Measurements from ENCODE around the gene TUBB2B.

The TUBB2B gene

DNA sequence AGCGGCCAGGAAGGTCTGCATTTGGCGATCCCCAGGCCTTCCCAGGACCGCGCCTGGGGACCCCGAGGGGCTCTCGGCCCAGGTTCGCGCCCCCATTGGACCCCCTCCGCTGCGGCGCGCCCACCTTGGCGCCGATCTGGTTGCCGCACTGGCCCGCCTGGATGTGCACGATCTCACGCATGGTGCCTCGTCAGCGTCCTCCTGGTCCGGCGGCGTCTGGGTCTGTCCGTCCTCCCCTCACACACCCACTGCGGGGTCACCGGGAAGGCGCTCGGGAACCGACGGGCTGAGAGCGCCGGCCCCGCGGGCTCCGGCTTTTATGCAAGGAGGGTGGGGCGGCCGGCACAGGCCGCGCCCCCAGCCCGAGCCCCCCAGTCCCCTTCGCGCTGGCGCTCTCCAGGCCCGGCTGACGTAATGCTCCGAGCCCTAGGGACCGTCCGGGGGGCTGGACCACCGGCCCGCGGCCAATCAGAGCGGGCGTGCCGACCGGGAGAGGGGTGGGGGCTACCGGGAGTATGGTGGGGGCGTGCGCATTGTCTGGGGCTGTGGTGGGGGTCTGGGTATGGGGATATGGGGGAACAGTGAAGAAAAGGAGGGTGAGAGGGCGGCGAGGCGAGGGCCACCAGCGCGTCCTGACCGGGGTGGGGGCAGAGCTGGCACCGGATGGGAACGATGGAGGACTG is at the start of gene TUBB2B:
TSS of gene TUBB2B (minus strand) at position 291 of the 683 bp plus-strand sequence. CDS start at position 181, 110 bp downstream.
- DNase-seq (ENCODE audit: low spot score) = no peak

DNA sequence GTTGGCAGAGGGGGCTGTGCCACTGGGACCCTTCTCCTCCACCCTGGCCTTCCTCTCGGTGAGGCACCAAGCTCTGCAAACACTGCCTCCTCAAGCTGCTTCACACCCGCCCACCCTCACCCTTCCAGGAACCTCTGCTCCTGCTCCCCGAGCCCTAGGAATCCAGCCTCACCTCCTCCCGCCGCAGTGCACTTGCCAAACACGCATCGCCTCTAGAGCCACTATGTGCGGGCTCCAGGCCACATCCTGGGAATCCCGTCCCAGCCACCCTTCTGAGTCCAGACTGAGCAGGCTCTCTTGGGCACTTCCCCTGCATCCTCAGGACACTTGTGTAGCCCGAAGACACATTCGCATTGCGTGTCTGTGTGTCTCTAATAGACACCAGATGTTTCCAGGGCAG is 49.8 kb upstream of the TUBB2B start:
- no peak for DNase-seq (ENCODE audit: low spot score)

DNA sequence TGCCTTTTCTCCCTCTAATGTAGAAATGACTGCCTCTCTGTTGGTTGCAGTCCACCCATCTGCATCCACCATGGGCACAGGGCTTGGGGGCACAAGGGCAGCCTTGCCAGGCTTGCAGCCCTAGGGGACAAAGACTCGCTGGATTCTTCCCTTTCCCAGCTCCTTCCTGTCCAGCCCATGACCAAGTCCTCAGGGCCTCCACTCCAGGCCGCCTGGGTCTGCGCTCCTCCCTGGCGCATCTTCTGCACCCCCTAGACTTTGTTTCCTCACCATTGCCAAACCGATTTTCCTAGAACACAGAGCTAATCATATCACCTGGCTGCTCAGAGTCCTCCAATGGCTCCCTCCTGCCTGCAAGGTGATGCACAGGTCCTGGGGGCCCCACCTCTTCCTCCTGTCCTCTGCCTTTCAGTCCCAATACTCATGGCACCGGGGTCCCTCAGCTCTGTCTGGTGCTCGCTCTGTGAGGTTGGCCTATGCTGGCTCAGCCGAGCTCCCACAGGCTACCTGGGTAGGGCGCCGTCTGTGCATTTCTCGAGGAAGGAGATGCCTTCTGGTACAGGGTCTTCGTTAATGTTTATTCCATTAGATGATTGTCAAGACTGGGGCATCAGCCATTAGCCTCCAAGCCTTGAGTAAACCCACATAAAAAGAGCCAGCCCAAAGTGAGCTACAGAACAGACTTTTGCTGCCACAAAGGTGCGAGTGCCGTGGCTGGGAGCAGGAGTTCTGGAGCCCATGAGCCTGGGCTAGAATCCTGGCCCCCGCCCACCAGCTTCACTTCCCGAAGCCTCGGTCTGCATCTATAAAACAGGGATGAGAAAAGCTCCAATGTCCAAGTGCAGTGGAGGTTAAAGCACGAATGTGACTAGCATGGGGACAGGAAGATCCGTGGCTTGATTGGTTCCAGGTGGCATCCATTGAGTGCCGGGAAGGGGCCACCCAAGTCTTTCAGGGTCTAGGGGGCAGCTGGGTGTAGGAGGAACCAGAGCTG is 49.0 kb upstream of the TUBB2B start:
- no peak for DNase-seq (ENCODE audit: low spot score)

DNA sequence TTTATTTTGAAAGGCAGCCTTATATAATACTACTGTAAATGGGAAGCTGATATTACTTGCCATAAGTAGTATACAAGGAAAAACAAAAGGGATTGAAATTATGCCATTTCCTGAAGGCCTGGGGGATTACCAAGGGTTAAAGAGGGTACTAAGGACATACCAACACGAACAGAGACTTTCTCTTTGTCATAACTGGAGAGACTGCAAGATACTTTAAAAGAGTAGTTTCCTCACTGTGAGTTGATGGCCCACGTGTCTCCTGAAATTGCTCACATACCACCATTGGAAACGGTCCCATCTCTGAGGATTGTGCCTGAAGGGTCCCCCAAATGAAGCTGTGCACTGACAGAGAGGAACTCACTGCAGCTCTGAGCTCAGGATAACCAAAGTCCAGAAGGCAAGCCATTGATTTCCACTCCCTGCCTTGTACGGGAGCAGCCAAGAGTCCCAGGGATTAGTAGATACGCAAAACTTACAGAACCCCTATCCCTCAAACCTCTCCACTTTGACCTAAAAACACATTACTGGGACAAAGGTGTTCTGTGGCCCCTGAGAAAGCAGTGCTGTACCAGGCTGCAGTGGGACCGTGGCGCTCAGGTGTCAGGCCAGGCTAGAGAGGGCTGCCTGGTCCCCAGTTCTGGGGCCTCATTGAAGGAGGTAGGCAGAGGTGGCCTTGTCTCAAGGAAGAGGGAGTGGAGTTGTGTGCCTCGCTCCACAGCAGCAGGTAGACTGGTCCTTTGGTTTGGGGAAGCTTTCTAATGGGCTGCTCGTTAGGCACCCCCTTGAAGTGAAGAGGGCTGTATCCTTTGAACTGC is 46.5 kb upstream of the TUBB2B start:
- DNase-seq (ENCODE audit: low spot score) = no peak

DNA sequence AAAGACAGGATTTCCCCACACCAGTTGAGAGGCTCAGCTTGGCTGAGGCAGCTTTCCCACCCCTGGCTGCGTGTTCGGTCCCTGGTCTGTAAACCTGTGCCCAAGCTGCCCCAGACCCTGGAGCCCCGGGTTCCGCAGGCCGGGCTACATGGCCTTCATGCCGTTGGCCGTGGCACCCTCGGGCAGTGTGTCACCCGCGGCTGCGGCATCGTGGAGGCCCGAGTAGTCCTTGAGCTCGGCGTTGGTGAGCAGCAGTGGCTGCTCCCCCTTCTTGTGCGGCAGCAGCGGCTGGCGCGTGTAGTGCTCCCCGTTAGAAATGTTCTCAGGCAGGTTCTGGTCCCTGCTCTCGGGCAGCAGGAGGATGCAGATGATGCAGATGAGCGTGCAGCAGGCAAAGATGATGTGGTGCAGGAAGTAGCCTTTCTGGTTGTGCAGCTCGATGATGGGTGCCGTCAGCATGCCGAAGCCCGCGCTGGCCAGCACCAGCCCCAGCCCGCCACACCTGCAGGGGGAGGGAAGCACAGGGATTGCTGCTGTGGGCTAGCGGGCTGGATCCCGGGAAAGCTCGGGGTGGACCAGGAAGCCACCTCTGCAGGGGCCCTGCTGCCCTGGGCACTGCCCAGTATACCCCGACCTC is 45.6 kb upstream of the TUBB2B start:
- DNase-seq (ENCODE audit: low spot score) = no peak

DNA sequence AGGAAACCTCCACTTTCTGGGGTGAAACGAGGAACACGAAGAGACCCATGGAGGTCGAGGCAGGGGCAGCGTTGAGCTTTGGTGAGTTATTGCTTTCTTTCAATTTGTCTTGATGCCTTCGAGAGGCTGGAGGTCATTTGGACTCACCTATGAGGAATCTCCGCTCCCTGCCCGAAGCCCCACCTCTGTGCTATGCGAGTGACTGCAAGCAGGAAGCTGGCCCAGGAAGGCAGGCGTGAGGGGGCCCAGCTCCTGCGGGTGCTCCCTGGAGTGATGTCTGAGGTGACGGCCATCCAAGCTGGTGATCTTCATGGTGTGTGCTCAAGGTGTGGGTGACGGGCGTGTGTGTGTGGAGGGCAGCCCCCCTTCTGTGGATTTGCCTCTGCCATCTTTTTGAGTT is 44.3 kb upstream of the TUBB2B start:
- DNase-seq (ENCODE audit: low spot score) = no peak

DNA sequence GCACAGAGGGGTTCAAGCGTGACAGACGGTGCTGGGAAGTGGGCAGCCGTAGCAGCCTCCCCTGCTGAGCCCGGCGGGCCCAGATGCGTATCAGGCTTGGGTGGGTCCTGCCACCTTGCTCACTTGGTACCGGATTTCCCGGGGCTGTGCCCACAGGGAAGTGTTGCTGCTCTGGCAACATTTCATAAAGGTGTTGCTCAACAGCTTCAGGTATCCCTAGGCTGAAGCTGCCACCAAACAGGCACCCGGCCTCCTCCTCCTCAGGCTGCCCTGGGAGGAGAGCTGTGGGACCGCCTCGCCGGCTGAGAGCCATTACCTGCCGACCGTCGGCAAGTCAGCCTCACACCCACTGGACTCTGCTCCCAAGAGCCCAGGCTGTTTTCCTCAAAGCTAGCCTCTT is 42.8 kb upstream of the TUBB2B start:
- no peak for DNase-seq (ENCODE audit: low spot score)

DNA sequence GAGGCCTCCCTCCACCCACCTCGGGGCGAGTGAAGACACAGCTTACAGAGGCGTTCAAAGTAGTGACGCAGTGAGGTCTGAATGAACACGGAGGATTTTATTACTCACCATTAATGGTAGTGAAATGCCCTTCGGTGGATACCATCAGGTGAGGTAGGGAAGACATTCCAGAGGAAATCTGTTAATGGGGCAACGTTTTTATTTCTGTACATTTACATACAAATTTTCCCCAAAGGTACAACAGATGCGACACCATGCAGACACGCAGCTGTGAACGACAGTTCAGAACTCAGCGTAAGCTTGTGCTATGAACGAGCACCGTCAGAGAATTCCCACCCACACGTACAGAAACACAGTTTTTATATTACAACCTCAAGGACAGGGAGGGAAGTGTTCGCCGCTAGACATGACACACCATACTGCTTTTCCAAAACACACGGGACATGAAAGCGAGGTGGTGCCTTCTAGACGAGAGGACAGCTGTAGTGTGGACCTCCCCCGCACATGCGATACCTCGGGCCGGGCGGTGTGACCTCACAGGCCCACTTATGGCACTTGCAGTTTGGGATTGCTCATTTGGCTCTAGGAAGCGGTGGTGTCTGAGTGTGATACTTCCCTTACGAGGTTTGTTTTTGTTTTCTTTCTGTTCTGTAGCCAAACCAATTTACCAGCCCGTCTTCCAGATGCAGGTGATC is 42.0 kb upstream of the TUBB2B start:
- no peak for DNase-seq (ENCODE audit: low spot score)

DNA sequence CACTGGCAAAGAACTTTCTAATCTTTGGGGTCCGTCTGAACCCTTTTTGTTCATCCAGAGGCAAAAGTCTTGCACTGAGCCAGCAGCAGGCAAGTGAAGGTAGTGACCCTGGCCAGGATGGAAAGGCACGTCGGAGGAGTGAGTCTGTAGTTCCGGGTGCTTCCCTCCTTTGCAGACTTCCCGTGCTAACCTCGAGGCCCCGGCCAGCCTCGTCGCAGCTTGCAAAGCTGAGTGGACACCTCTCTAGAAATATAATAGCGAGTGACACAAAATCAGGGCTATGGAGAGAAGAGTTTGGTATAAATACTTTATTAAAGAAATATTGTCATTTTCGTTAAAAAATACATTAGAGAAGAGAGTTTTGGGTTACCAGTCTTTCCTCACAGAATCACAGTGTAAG is 41.2 kb upstream of the TUBB2B start:
- DNase-seq (ENCODE audit: low spot score) = no peak

DNA sequence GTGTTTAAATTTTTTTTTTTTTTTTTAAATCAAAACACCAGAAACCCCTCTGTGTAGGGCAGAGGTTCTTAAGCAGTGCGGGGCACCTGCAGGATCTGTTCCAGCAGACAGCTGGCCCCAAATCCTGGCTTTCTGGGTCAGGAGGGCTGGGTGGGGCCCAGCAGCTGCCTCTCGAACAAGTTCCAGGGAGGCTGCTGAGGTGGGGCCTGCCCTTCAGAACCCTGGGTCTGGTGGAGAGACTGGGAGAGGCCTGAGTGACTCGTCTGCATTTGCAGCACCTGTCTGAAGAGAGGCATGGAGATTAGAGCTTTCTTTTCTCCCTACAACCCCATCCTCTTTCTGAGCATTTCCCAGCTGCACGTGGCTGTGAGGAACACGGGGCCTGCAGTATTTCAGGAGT is 39.7 kb upstream of the TUBB2B start:
- DNase-seq (ENCODE audit: low spot score) = no peak

DNA sequence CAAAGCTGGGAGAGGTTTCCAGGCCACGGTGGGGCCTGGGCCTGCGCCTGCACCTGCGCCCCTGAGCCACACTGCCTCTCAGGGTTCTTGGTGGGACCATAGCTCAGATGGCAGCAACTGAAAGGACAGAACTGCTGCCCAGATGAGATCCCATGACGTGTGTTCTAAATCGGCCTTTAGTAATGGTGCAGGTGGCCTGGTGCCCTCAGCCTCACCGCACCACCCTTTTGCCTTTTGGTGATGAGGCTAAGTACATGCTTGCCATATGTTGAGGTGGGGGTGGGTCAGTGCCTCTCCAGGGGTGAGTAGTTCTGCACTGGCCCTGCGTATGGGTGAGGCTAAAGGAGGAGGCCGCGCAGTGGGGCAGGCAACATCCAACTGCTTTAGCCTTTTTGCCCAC is 38.7 kb upstream of the TUBB2B start:
- DNase-seq (ENCODE audit: low spot score) = no peak

DNA sequence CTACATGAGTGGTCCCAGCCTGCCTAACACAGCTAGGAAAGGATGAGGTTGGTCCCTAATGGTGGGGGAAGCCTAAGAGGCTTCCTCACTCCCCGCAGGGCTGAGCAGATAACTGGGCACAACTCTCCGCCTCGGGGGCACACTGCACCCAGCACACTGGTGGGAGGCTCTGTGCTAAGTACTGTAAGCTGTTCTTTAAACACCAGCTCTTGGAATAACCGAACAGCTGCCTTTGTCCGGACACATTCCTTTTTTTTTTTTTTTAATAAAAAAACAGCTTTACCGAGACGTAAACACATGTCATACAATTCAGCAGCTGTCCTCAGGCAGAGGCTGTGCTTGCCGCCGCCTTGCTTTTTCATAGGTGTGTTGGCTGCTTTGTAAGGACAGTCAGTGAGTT is 38.2 kb upstream of the TUBB2B start:
- DNase-seq (ENCODE audit: low spot score) = no peak

DNA sequence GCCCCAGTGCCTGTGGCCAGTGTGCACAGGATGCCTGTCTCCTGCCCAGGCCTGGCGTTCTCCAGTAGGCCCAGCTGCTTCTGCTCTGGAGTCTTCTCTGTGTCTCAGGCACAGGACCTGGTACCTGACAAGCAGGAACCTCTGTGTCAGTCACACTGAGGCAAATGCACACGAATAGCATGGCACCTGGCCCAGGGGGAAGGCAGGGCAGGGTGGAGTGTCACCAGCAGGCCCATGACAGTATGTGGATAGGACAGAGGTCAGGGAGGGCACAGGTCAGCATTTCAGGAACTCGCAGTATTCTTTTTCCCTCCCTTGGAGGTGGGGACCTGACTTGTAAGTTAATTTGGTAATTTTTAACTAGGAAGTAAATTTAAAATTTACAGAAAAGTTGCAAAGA is 36.9 kb upstream of the TUBB2B start:
- no peak for DNase-seq (ENCODE audit: low spot score)

DNA sequence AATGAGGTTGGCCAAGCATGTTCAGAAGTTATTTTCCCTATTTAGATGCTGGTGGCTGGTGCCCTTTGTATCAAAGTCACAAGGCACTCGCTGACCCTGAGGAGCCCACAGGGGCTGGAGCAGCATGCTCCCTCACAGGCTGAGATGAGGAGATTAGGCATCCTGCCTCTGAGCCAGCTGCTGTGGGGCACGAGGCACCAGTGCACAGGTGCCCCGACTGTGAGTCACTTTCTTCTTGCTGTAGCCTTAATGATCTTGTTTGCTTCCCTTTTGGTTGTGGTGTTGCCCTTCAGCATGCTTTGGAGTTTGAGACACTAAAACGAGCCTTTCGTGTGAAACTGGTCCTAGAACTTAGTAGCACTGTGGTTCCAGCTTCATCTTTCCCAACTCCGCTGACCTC is 35.6 kb upstream of the TUBB2B start:
- DNase-seq (ENCODE audit: low spot score) = no peak

DNA sequence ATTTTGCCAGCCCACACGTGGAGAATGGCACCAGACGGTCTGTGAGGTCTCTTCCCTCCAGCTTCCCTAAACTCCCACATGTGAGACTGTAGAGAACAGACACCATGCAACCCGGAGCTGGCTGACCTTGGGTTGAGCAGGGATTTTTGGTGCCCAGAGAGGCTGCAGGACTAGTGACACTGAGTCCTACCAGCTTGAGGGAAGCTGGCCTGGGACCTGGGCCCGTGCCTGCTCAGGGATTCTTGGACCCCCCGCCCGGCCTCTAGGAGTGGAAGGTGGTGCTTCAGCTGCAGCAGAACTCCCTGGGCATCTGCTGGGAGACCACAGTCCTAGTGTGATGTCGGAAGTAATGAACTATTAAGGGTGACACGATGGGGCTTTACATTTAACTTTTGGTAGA is 34.5 kb upstream of the TUBB2B start:
- no peak for DNase-seq (ENCODE audit: low spot score)

DNA sequence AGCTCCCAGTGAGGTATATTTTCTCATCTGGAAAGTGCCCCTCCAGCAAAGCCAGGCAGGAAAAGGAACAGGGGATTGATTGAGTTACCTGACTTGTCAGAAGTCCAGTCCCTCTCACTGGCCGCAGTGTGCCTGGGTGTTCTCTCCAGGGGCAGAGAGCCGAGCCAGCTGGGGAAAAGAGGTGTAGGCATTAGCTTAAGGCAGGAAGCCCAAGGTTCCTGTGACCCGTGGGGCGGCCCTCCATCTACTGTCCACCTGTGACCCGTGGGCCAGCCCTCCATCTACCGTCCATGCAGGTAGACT is 34.0 kb upstream of the TUBB2B start:
- no peak for DNase-seq (ENCODE audit: low spot score)

DNA sequence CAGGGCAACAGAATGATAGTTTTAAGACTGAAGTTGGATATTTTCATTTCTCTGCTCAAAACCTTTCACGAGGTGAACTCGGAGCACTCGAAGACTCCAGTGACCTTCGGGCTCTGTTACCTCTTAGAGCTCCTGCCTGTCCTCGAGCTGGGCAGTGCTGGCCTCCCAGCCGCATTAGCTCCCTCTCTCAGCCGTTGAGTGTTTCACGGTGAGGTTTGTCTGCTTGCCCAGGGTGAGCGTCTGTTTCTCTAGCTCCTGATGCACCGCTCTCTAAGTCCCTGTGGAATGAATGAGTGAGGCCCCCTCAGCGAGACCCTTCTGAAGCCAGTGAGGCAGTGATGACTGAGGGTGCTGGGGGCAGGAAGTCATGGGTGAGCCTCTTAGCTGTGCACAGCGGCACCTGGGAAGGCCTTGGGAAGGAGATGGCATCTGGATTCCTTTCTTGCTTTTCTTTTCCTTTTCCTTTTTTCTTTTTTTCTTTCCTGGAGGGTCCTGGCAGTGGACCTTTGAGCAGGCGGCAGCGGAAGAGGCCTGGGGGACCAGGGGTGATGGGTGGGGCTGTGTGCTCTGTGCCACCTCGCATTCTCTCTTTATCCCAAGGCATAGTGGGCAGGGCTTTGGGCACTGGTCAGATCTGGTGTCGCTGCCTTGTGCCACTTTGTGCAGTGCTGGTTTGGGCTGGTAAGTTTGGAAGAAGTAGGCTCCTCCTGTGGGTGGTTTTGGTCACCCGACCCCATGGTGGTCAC is 33.5 kb upstream of the TUBB2B start:
- DNase-seq (ENCODE audit: low spot score) = no peak

DNA sequence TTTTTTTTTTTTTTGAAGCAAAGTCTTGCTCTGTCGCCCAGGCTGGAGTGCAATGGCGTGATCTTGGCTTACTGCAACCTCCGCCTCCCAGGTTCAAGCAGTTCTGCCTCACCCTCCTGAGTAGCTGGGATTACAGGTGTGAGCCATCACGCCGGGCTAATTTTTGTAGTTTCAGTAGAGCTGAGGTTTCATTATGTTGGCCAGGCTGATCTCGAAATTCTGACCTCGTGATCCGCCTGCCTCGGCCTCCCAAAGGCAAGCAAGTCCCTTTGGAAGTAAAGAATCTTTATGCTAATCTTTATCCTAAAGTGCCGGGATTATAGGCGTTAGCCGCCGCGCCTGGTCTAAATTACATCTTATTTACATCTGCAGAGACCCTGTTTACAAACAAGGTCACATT is 32.8 kb upstream of the TUBB2B start:
- no peak for DNase-seq (ENCODE audit: low spot score)

DNA sequence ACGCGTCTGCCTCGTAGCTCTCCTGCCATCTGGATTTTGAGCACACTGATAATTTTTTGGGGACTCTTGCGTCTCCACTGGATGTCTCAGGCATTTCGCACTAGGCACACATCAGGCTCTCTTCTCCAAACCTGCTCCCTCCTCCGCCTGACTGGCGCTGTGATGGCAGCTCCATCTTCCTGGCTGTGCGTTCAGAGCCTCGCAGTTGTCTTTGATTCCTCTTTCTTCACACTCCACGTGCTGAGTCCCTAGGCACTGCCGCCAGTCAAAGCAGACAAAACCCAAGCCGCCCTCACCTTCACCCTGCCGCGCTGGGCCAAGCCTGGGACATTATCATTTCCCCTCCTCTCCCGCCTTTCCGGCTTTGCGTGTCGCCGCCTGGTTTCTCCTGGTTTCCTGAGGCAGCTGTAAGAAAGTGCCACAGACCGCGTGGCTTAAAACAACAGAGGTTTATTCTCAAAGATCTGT is 32.1 kb upstream of the TUBB2B start:
- DNase-seq (ENCODE audit: low spot score) = peak; percentile 30

DNA sequence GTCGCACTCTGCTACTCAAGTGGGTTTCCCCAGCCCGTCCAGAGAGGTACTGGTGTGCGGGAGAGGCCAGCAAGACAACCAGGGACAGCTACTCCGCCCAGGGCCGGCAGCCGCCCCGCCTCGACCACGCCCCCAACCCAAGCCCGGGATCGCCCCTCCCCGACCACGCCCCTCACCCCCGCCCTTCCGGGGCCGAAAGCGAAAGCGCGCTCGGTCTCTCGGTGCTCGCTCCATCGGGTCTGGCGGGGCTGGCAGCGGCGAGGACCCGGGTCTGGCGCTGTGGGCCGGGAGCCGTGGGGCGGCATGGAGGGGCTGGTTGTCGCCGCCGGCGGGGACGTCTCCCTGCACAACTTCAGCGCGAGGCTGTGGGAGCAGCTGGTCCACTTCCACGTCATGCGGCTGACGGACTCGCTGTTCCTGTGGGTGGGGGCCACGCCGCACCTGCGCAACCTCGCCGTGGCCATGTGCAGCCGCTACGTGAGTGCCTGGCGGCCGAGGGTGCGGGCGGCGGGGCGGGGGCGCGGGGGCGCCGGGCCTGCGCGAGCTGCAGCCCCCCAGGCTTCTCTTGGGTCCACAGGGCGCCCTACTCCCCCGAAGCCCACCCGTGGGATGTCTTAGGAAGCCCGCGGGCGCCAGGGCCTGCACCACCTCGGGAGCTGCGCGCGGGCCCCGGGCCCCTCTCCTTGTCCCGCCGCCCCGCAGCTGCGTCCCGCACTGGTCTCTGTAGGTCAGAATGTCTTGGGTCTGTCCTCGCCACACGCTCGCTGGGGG is 31.5 kb upstream of the TUBB2B start, which contains the start of gene PSMG4:
TSS of gene PSMG4 (plus strand) at position 228 of the 771 bp plus-strand sequence. CDS start at position 304, 76 bp downstream.
- DNase-seq (ENCODE audit: low spot score) = peak; percentile 95

All from activated CD4-positive, alpha-beta T cell treated with anti-CD3 and anti-CD28 coated beads, Interleukin-2, Interleukin-4, amounts not matched to agents 100 ng/mL and 50 ng/mL, durations not matched to agents 16 hours and 8 hours (primary cell).